ENCODE results near the gene PRF1. TPM values are rescaled to one million over a fixed set of nuclear protein-coding genes. Genes with fewer than 3 reads are reported as not detected.

Gene PRF1
- total and polyA plus RNA-seq, 2 donors (not counting 1 experiment from before 2014, with no cell fraction given): not detected

GRCh38 chr10:70587045-70587658 is 15.4 kb downstream of the PRF1 start:
- H3K79me2 ChIP-seq (ENCODE audit: control insufficient read depth, insufficient read depth, low read length): no peaks in the 10 kb centered on the region
- H3K36me3 ChIP-seq (ENCODE audit: control insufficient read depth, insufficient read depth, low read length): no peaks in the 10 kb centered on the region
- H3K9me3 ChIP-seq (ENCODE audit: control insufficient read depth, insufficient read depth, low read depth, low read length): no peaks in the 10 kb centered on the region
- no peaks in the 10 kb centered on the region for H3K4me1 ChIP-seq (ENCODE audit: control insufficient read depth, extremely low read depth, insufficient read depth, low read length)
- no peak overlapping the region for H3K4me3 ChIP-seq (replicated peaks in 1 of 4; ENCODE audit: control extremely low read depth in 1 of 4, insufficient read depth in 1 of 4, low read depth in 3 of 4, low read length in 4 of 4)
- H3K4me2 ChIP-seq (ENCODE audit: extremely low read depth, insufficient read depth, low read length): no peak overlapping the region
- no peak overlapping the region for H3K9ac ChIP-seq (ENCODE audit: insufficient read depth, low read length)
- no peak for TF ChIP-seq EZH2 (IDR thresholded peaks at IDR 0.05; ENCODE audit: low read length, missing control alignments)
- no peak for TF ChIP-seq CTCF (conservative IDR thresholded peaks at IDR 0.05 in 1 of 2, IDR thresholded peaks at IDR 0.05 in 1 of 2; ENCODE audit: low read depth in 1 of 2, low read length in 2 of 2)
- H3K27me3 ChIP-seq (ENCODE audit: control insufficient read depth, insufficient read depth, low read length): peaks cover 23% of the 10 kb centered on the region
- no peak overlapping the region for H2AFZ ChIP-seq (ENCODE audit: low read length)
- H3K27ac ChIP-seq (ENCODE audit: insufficient read depth, low read length): no peak overlapping the region
- no peaks in the 10 kb centered on the region for H4K20me1 ChIP-seq (ENCODE audit: control insufficient read depth, extremely low read depth, insufficient read depth, low read length)
- DNase-seq (ENCODE audit: low read depth in 2 of 2): no peak

GRCh38 chr10:70586348-70586930 is 16.1 kb downstream of the PRF1 start:
- Histone ChIP-seq H4K20me1 (ENCODE audit: control insufficient read depth, extremely low read depth, insufficient read depth, low read length) (no peaks in the 10 kb centered on the region), H3K9ac (ENCODE audit: insufficient read depth, low read length) (no peak overlapping the region), H3K27me3 (ENCODE audit: control insufficient read depth, insufficient read depth, low read length) (peaks cover 19% of the 10 kb centered on the region), H3K27ac (ENCODE audit: insufficient read depth, low read length) (no peak overlapping the region), H3K36me3 (ENCODE audit: control insufficient read depth, insufficient read depth, low read length) (no peaks in the 10 kb centered on the region), H3K4me2 (ENCODE audit: extremely low read depth, insufficient read depth, low read length) (no peak overlapping the region), H3K9me3 (ENCODE audit: control insufficient read depth, insufficient read depth, low read depth, low read length) (no peaks in the 10 kb centered on the region), H3K4me1 (ENCODE audit: control insufficient read depth, extremely low read depth, insufficient read depth, low read length) (no peaks in the 10 kb centered on the region), H2AFZ (ENCODE audit: low read length) (no peak overlapping the region), H3K79me2 (ENCODE audit: control insufficient read depth, insufficient read depth, low read length) (no peaks in the 10 kb centered on the region), H3K4me3 (replicated peaks in 1 of 4; ENCODE audit: control extremely low read depth in 1 of 4, insufficient read depth in 1 of 4, low read depth in 3 of 4, low read length in 4 of 4) (no peak overlapping the region)
- no peak for DNase-seq (ENCODE audit: low read depth in 2 of 2)
- TF ChIP-seq EZH2 (IDR thresholded peaks at IDR 0.05; ENCODE audit: low read length, missing control alignments) (no peak), CTCF (conservative IDR thresholded peaks at IDR 0.05 in 1 of 2, IDR thresholded peaks at IDR 0.05 in 1 of 2; ENCODE audit: low read depth in 1 of 2, low read length in 2 of 2) (no peak)

- no peaks in the 10 kb centered on the region for H3K36me3 ChIP-seq (ENCODE audit: control insufficient read depth, insufficient read depth, low read length)
- DNase-seq (ENCODE audit: low read depth in 2 of 2): no peak
- H3K27me3 ChIP-seq (ENCODE audit: control insufficient read depth, insufficient read depth, low read length): peaks cover 19% of the 10 kb centered on the region
- no peak overlapping the region for H3K4me3 ChIP-seq (replicated peaks in 1 of 4; ENCODE audit: control extremely low read depth in 1 of 4, insufficient read depth in 1 of 4, low read depth in 3 of 4, low read length in 4 of 4)
- H3K4me2 ChIP-seq (ENCODE audit: extremely low read depth, insufficient read depth, low read length): no peak overlapping the region
- no peak overlapping the region for H2AFZ ChIP-seq (ENCODE audit: low read length)
- TF ChIP-seq EZH2 (IDR thresholded peaks at IDR 0.05; ENCODE audit: low read length, missing control alignments): no peak
- H4K20me1 ChIP-seq (ENCODE audit: control insufficient read depth, extremely low read depth, insufficient read depth, low read length): no peaks in the 10 kb centered on the region
- no peak overlapping the region for H3K9ac ChIP-seq (ENCODE audit: insufficient read depth, low read length)
- no peaks in the 10 kb centered on the region for H3K79me2 ChIP-seq (ENCODE audit: control insufficient read depth, insufficient read depth, low read length)
- no peaks in the 10 kb centered on the region for H3K4me1 ChIP-seq (ENCODE audit: control insufficient read depth, extremely low read depth, insufficient read depth, low read length)
- no peak overlapping the region for H3K27ac ChIP-seq (ENCODE audit: insufficient read depth, low read length)
- H3K9me3 ChIP-seq (ENCODE audit: control insufficient read depth, insufficient read depth, low read depth, low read length): no peaks in the 10 kb centered on the region
Measured at GRCh38 chr10:70585578-70586169, 16.9 kb downstream of the PRF1 start.
